ENCODE data around the gene ZFP90.

DNA sequence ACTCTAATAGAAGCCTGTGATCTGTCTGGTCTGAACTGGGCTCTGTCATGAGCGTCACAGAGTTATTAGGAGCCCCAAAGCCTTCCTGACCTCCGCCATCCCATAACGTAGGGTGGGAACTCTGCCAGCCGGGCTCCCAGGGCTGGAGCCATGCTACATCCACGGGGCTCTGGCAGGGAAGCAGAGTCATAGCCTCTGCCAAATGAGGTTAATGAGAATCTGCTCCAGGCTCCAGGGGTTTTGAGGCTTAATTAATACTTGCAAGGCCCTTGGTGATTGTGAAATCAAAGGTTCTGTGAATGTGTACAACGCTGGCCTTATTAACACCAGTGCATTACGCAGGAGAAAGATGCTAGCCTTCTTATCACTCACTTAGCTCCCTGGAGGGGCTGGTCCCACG lies 42.4 kb upstream of the ZFP90 start:
- TF ChIP-seq, protein P1, sequence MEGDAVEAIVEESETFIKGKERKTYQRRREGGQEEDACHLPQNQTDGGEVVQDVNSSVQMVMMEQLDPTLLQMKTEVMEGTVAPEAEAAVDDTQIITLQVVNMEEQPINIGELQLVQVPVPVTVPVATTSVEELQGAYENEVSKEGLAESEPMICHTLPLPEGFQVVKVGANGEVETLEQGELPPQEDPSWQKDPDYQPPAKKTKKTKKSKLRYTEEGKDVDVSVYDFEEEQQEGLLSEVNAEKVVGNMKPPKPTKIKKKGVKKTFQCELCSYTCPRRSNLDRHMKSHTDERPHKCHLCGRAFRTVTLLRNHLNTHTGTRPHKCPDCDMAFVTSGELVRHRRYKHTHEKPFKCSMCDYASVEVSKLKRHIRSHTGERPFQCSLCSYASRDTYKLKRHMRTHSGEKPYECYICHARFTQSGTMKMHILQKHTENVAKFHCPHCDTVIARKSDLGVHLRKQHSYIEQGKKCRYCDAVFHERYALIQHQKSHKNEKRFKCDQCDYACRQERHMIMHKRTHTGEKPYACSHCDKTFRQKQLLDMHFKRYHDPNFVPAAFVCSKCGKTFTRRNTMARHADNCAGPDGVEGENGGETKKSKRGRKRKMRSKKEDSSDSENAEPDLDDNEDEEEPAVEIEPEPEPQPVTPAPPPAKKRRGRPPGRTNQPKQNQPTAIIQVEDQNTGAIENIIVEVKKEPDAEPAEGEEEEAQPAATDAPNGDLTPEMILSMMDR (IDR thresholded peaks at IDR 0.05) = no peak
- TF ChIP-seq, protein P2, sequence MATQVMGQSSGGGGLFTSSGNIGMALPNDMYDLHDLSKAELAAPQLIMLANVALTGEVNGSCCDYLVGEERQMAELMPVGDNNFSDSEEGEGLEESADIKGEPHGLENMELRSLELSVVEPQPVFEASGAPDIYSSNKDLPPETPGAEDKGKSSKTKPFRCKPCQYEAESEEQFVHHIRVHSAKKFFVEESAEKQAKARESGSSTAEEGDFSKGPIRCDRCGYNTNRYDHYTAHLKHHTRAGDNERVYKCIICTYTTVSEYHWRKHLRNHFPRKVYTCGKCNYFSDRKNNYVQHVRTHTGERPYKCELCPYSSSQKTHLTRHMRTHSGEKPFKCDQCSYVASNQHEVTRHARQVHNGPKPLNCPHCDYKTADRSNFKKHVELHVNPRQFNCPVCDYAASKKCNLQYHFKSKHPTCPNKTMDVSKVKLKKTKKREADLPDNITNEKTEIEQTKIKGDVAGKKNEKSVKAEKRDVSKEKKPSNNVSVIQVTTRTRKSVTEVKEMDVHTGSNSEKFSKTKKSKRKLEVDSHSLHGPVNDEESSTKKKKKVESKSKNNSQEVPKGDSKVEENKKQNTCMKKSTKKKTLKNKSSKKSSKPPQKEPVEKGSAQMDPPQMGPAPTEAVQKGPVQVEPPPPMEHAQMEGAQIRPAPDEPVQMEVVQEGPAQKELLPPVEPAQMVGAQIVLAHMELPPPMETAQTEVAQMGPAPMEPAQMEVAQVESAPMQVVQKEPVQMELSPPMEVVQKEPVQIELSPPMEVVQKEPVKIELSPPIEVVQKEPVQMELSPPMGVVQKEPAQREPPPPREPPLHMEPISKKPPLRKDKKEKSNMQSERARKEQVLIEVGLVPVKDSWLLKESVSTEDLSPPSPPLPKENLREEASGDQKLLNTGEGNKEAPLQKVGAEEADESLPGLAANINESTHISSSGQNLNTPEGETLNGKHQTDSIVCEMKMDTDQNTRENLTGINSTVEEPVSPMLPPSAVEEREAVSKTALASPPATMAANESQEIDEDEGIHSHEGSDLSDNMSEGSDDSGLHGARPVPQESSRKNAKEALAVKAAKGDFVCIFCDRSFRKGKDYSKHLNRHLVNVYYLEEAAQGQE (IDR thresholded peaks at IDR 0.05) = no peak
- TF ChIP-seq, protein P3, sequence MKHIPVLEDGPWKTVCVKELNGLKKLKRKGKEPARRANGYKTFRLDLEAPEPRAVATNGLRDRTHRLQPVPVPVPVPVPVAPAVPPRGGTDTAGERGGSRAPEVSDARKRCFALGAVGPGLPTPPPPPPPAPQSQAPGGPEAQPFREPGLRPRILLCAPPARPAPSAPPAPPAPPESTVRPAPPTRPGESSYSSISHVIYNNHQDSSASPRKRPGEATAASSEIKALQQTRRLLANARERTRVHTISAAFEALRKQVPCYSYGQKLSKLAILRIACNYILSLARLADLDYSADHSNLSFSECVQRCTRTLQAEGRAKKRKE (CRISPR knock-in tag; IDR thresholded peaks at IDR 0.05; ENCODE audit: low read depth) = no peak
- TF ChIP-seq RAD21 (conservative IDR thresholded peaks at IDR 0.05 in 1 of 2, IDR thresholded peaks at IDR 0.05 in 1 of 2) (no peak), POLR2A (IDR thresholded peaks at IDR 0.05; ENCODE audit: low read length) (no peak), NR3C1 (IDR thresholded peaks at IDR 0.05) (no peak), HDAC2 (IDR thresholded peaks at IDR 0.05) (no peak), EP300 (IDR thresholded peaks at IDR 0.05) (no peak)
- TF ChIP-seq, protein P4, sequence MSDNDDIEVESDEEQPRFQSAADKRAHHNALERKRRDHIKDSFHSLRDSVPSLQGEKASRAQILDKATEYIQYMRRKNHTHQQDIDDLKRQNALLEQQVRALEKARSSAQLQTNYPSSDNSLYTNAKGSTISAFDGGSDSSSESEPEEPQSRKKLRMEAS (IDR thresholded peaks at IDR 0.05) = no peak
- TF ChIP-seq, protein P5, sequence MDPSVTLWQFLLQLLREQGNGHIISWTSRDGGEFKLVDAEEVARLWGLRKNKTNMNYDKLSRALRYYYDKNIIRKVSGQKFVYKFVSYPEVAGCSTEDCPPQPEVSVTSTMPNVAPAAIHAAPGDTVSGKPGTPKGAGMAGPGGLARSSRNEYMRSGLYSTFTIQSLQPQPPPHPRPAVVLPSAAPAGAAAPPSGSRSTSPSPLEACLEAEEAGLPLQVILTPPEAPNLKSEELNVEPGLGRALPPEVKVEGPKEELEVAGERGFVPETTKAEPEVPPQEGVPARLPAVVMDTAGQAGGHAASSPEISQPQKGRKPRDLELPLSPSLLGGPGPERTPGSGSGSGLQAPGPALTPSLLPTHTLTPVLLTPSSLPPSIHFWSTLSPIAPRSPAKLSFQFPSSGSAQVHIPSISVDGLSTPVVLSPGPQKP (IDR thresholded peaks at IDR 0.05; ENCODE audit: low read depth, low read length) = no peak
